GM12878 (cell line): ENCODE measurements around the gene RIC3. TPM values are rescaled to one million over a fixed set of nuclear protein-coding genes. Genes with fewer than 3 reads are reported as not detected.

Experiments used
- ATAC-seq: fragments of 200-7000 bp; cut with Tn5 transposase; 3 replicates; pipeline ENCODE4 v1.9.1; 2020; ENCODE audit warnings: mild to moderate bottlenecking, moderate library complexity
- BruUV-seq: library from RNA; stranded (reverse); fragments of 400-500 nt; replicated peaks from 2 replicates; lab custom pipeline; 2021; lab: Mats Ljungman, UMichigan
- CTCF ChIA-PET: fragments of 300-600 bp; sonication (Branson Sonifier 250); formaldehyde crosslinking; extraction: SDS; loops from one replicate; lab custom pipeline; 2021; ENCODE audit warnings: inconsistent platforms; lab: Yijun Ruan, JAX
- POLR2A ChIA-PET: fragments of 350-600 bp; formaldehyde crosslinking; extraction: SDS; loops from one replicate; lab custom pipeline; 2021; ENCODE audit warnings: inconsistent platforms; lab: Charles Lee
- RAD21 ChIA-PET: fragments of 300-600 bp; sonication (Branson Sonifier 250); formaldehyde crosslinking; loops from one replicate; lab custom pipeline; 2023; ENCODE audit warnings: antibody characterized with exemption; ENCODE audit not compliant: unreplicated experiment; lab: Charles Lee
- SMC1A ChIA-PET: fragments of 300-600 bp; sonication (Branson Sonifier 250); formaldehyde crosslinking; loops from one replicate; lab custom pipeline; 2023; ENCODE audit not compliant: unreplicated experiment, uncharacterized antibody; lab: Charles Lee
- DNase-seq: peaks from one replicate; pipeline ENCODE4 v3.0.0-alpha.2; 2011; ENCODE audit warnings: low read depth, low spot score
- FAIRE-seq: peaks from 3 replicates; lab custom pipeline; 2011; peaks lifted over from hg19 to GRCh38; lab: Jason Lieb, UNC
- H2AFZ ChIP-seq: 2 replicates; pipeline ENCODE4 v1.6.0; 2011; ENCODE audit warnings: low read depth, low read length, control low read depth; ENCODE audit not compliant: control insufficient read depth
- H3K27ac ChIP-seq: 2 replicates; pipeline ENCODE4 v1.5.1; 2011; ENCODE audit warnings: control low read depth; ENCODE audit not compliant: control insufficient read depth, insufficient read depth
- H3K27me3 ChIP-seq, 2 experiments: replicated peaks in 1 of 2; 2 replicates each; pipeline versions ENCODE4 v1.6.0 to v1.6.1; 2011; ENCODE audit warnings: low read length in 1 of 2; ENCODE audit not compliant: control insufficient read depth in 2 of 2, insufficient read depth in 2 of 2
- H3K36me3 ChIP-seq, 2 experiments: 2 replicates each; pipeline ENCODE4 v1.5.1; 2011; ENCODE audit warnings: low read length in 1 of 2; ENCODE audit not compliant: control insufficient read depth in 2 of 2, insufficient read depth in 2 of 2
- H3K4me1 ChIP-seq: 2 replicates; pipeline ENCODE4 v1.6.1; 2011; ENCODE audit warnings: mild to moderate bottlenecking, low read length, moderate library complexity, mixed read lengths; ENCODE audit not compliant: control insufficient read depth, insufficient read depth
- H3K4me2 ChIP-seq: 2 replicates; pipeline ENCODE4 v1.6.0; 2011; ENCODE audit warnings: control low read depth; ENCODE audit not compliant: control insufficient read depth, insufficient read depth
- H3K4me3 ChIP-seq: fragments of 200-600 bp; sonication (generic); 2 replicates; pipeline ENCODE4 v1.5.1; 2016
- H3K79me2 ChIP-seq: 2 replicates; pipeline ENCODE4 v1.6.0; 2011; ENCODE audit warnings: low read length; ENCODE audit not compliant: control insufficient read depth, insufficient read depth
- H3K9ac ChIP-seq: 2 replicates; pipeline ENCODE4 v1.8.0; 2011; ENCODE audit warnings: low read length, control low read depth, mixed read lengths; ENCODE audit not compliant: control insufficient read depth, insufficient read depth
- H3K9me3 ChIP-seq: replicated peaks from 3 replicates; pipeline ENCODE4 v1.5.1; 2011; ENCODE audit warnings: mild to moderate bottlenecking, low read length; ENCODE audit not compliant: control insufficient read depth, insufficient read depth
- H4K20me1 ChIP-seq: 2 replicates; pipeline ENCODE4 v1.6.0; 2011; ENCODE audit not compliant: control insufficient read depth, insufficient read depth
- ATF3 ChIP-seq: IDR thresholded peaks from 2 replicates; pipeline ENCODE4 v1.6.1; 2011; ENCODE audit warnings: low read depth, mild to moderate bottlenecking, low read length, moderate library complexity, borderline replicate concordance; ENCODE audit errors: extremely low read depth
- EP300 ChIP-seq, 2 experiments: fragments of 150-350 bp in 1 of 2; IDR thresholded peaks; 2 replicates each; pipeline ENCODE4 v1.6.1; 2011 to 2012; ENCODE audit warnings: low read depth in 2 of 2, low read length in 2 of 2, borderline replicate concordance in 1 of 2, improper control_type of control experiment in 1 of 2, inconsistent platforms in 1 of 2; ENCODE audit not compliant: control insufficient read depth in 1 of 2
- FOXK2 ChIP-seq: fragments of 450-650 bp; IDR thresholded peaks from 2 replicates; pipeline ENCODE4 v1.6.1; 2017; ENCODE audit warnings: mild to moderate bottlenecking, moderate library complexity
- IKZF1 ChIP-seq: fragments of 450-650 bp; conservative IDR thresholded peaks from 2 replicates; pipeline ENCODE4 v1.6.1; 2017; ENCODE audit warnings: antibody characterized with exemption, mild to moderate bottlenecking
- IKZF2 ChIP-seq, 2 experiments: fragments of 450-650 bp; IDR thresholded peaks; 2 replicates each; pipeline ENCODE4 v1.6.1; 2017; ENCODE audit warnings: mild to moderate bottlenecking in 2 of 2, moderate library complexity in 2 of 2
- IRF4 ChIP-seq: IDR thresholded peaks from 2 replicates; pipeline ENCODE4 v1.6.1; 2011; ENCODE audit warnings: low read depth, low read length
- MTA2 ChIP-seq: fragments of 450-650 bp; IDR thresholded peaks from 2 replicates; pipeline ENCODE4 v1.6.1; 2016; ENCODE audit warnings: low read depth, mild to moderate bottlenecking, moderate library complexity
- MTA3 ChIP-seq: IDR thresholded peaks from 2 replicates; pipeline ENCODE4 v1.6.1; 2012; ENCODE audit warnings: low read length, inconsistent platforms, borderline replicate concordance
- MXI1 ChIP-seq: fragments of 150-350 bp; IDR thresholded peaks from 2 replicates; pipeline ENCODE4 v1.6.1; 2011; ENCODE audit warnings: low read depth, mild to moderate bottlenecking, inconsistent platforms, low read length, improper control_type of control experiment
- PBX3 ChIP-seq: IDR thresholded peaks from 2 replicates; pipeline ENCODE4 v1.6.1; 2011; ENCODE audit warnings: mild to moderate bottlenecking, low read depth, low read length, moderate library complexity; ENCODE audit not compliant: insufficient replicate concordance
- RUNX3 ChIP-seq: IDR thresholded peaks from 2 replicates; pipeline ENCODE4 v1.6.1; 2012; ENCODE audit warnings: low read length, inconsistent platforms
- SIN3A ChIP-seq: IDR thresholded peaks from 2 replicates; pipeline ENCODE4 v1.6.1; 2012; ENCODE audit warnings: low read depth, low read length, improper control_type of control experiment
- SMC3 ChIP-seq: IDR thresholded peaks from 2 replicates; pipeline ENCODE4 v1.6.1; 2011; ENCODE audit warnings: low read length, improper control_type of control experiment, borderline replicate concordance
- TARDBP ChIP-seq: IDR thresholded peaks from 2 replicates; pipeline ENCODE4 v1.6.1; 2016; ENCODE audit warnings: borderline replicate concordance
- ZNF622 ChIP-seq: fragments of 450-650 bp; IDR thresholded peaks from 2 replicates; pipeline ENCODE4 v1.6.1; 2017; ENCODE audit warnings: mild to moderate bottlenecking, inconsistent platforms
- ZNF687 ChIP-seq: fragments of 450-650 bp; IDR thresholded peaks from 2 replicates; pipeline ENCODE4 v1.6.1; 2017; ENCODE audit warnings: mild to moderate bottlenecking, moderate library complexity
- WGBS: methylation state at CpG from one replicate; pipeline ENCODE4 v1.1.6; 2016; ENCODE audit warnings: low lambda C conversion rate; ENCODE audit not compliant: insufficient replicate concordance, insufficient coverage; ENCODE audit errors: missing lambda C conversion rate; 5-methylcytosine and 5-hydroxymethylcytosine counted together
- in situ Hi-C: fragments of 300-500 bp; cut with MboI; formaldehyde crosslinking; loops from 9 replicates; pipeline ENCODE4 v1.14.3; 2018; ENCODE audit warnings: mixed read lengths
- intact Hi-C: fragments of 100-400 bp; cut with micrococcal nuclease; formaldehyde crosslinking; loops from one replicate; pipeline ENCODE4 v1.14.2; 2022; ENCODE audit not compliant: unreplicated experiment
- polyA plus RNA-seq, 11 experiments: library from polyadenylated mRNA; depleted of rRNA in 4 of 11; unstranded in 6 of 11; stranded (reverse) in 5 of 11; fragments of >200 nt; fragmentation: Nextera tagmentation in 4 of 11; fragmentation: Illumina TruSeq in 1 of 11; extraction: Ambion mirVana in 4 of 11; extraction: Trizol in 1 of 11; gene quantifications; 1 replicate in 1 of 11; 2 replicates in 10 of 11; pipeline versions ENCODE4 v1.2.1 to v1.2.3, GENCODE V29; 2011 to 2016; ENCODE audit warnings: inconsistent platforms in 2 of 11, missing spikeins in 2 of 11, low read depth in 1 of 11
- total RNA-seq, 4 experiments: library from RNA; depleted of rRNA in 3 of 4; stranded (reverse); fragments of >200 nt in 3 of 4; fragmentation: Illumina TruSeq in 1 of 4; extraction: Trizol in 1 of 4; gene quantifications; 2 replicates each; pipeline versions ENCODE4 v1.2.1 to v1.2.3, GENCODE V29; 2013 to 2021
- TF ChIP-seq, protein P1 (sequence below): IDR thresholded peaks from 2 replicates; pipeline ENCODE4 v1.6.1; 2012; ENCODE audit warnings: low read depth, low read length, improper control_type of control experiment

Gene RIC3
- total and polyA plus RNA-seq, 10 of the 15 experiments (the other 5 are each of a cell fraction or from before 2014, with no cell fraction given): 0.90 to 8.9 (median 2.2) TPM

DNA sequence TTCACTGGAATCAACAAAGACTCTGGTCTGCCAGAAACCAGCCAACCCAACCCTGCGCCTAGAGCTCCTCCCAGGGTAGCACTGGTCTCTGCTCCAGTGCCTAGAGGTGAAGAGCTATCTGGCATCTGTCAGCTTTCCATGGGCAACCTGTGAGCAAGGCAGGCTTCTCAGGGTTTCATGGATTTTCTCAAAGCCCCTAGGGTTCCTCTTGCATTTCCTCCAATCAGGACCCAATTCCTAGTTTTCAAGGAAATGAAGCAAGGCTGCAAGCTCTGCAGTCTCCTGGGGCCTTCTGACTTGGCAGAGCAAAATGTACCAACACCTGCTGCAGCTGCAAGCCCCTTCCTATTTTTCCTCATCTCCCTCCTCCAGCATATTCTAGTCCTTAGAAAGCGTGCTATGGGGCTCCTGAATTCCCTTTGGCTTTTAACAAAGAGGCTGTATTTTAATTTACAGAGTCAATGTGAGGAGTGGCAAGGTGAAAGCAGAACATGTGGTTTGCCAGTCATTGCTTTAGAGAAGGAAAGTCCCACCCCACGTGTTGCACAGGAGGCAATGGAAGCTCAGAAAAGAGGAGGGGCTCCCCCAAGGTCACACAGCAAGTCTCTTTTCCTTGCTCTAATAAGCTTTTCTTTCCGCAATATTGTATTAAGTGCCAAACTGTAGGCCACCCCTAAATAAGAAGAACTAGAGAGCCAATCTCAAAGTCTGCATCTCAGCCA lies 33.0 kb upstream of the RIC3 start:
- Histone ChIP-seq H3K4me3 (no peak overlapping the region), H4K20me1 (no peaks in the 10 kb centered on the region), H3K79me2 (no peaks in the 10 kb centered on the region), H3K4me2 (peak overlapping the region; percentile 54; the same call in 1 of the 2 replicates), H2AFZ (peak overlapping the region; percentile 75), H3K4me1 (peaks cover 4% of the 10 kb centered on the region; the same call in 1 of the 2 replicates), H3K9me3 (no peaks in the 10 kb centered on the region), H3K27me3 (peaks cover 0 to 3% of the 10 kb centered on the region in 2 experiments; a peak in 1 of 4 replicates), H3K36me3 (no peaks in the 10 kb centered on the region), H3K27ac (peak overlapping the region; percentile 13), H3K9ac (no peak overlapping the region)
- in situ Hi-C loops: no loop called here
- no TSS peak for BruUV-seq
- FAIRE-seq (no peak), DNase-seq (peak; percentile 42), ATAC-seq (peak; percentile 98)
- intact Hi-C loops: loop anchor here (10.0 kb wide), 1 partner anchor 167 kb away; no protein-coding TSS in a partner anchor
- ChIA-PET POLR2A (interaction anchor here (0.6 to 1.0 kb wide), 3 partner anchors 219 to 1466 kb away, joined by 3 read pairs; no protein-coding TSS in a partner anchor), RAD21 (interaction anchor here (0.6 to 3.8 kb wide), 10 partner anchors 8 to 1009 kb away, joined by 3 to 22 read pairs (median 3); no protein-coding TSS in a partner anchor), SMC1A (interaction anchor here (1.1 to 3.3 kb wide), 5 partner anchors 9 to 365 kb away, joined by 3 to 17 read pairs (median 14); no protein-coding TSS in a partner anchor), CTCF (interaction anchor here (0.6 to 8.7 kb wide), 13 partner anchors 7 to 403 kb away, joined by 3 to 132 read pairs (median 4); partner anchors contain the start of gene LMO1)
- 1% methylated on average over 4 of the region's 4 CpGs for WGBS
- TF ChIP-seq MTA3 (no peak), MXI1 (peak; percentile 46; the same call in 1 of the 2 replicates), SIN3A (no peak), PBX3 (no peak), EP300 (IDR thresholded peaks at IDR 0.05; ENCODE audit: borderline replicate concordance in 1 of 2, control insufficient read depth in 1 of 2, low read depth in 2 of 2, low read length in 2 of 2) (peak in 1 of 2 experiments; percentile 35; a peak in 1 of 4 replicates), ATF3 (0 out of 2 replicates have a peak, but pooled peaks have one; percentile 7), IRF4 (no peak), IKZF1 (peak; percentile 61), ZNF687 (peak; percentile 81), MTA2 (peak; percentile 67; the same call in 1 of the 2 replicates), ZNF622 (no peak), SMC3 (no peak), FOXK2 (no peak), TARDBP (no peak), IKZF2 (IDR thresholded peaks at IDR 0.05) (peak; percentile 30 to 51; a peak in 1 of 4 replicates), RUNX3 (peak; percentile 66)
- TF ChIP-seq, protein P1, sequence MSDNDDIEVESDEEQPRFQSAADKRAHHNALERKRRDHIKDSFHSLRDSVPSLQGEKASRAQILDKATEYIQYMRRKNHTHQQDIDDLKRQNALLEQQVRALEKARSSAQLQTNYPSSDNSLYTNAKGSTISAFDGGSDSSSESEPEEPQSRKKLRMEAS: peak; percentile 64; the same call in 1 of the 2 replicates
